ENCODE results near the gene VSTM5.

GRCh38 chr11:93804879-93805278, 45.5 kb downstream of the VSTM5 start:
- TF ChIP-seq, protein P1, sequence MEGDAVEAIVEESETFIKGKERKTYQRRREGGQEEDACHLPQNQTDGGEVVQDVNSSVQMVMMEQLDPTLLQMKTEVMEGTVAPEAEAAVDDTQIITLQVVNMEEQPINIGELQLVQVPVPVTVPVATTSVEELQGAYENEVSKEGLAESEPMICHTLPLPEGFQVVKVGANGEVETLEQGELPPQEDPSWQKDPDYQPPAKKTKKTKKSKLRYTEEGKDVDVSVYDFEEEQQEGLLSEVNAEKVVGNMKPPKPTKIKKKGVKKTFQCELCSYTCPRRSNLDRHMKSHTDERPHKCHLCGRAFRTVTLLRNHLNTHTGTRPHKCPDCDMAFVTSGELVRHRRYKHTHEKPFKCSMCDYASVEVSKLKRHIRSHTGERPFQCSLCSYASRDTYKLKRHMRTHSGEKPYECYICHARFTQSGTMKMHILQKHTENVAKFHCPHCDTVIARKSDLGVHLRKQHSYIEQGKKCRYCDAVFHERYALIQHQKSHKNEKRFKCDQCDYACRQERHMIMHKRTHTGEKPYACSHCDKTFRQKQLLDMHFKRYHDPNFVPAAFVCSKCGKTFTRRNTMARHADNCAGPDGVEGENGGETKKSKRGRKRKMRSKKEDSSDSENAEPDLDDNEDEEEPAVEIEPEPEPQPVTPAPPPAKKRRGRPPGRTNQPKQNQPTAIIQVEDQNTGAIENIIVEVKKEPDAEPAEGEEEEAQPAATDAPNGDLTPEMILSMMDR (IDR thresholded peaks at IDR 0.05; ENCODE audit: control extremely low read depth in 1 of 3, insufficient read depth in 1 of 3, low read depth in 1 of 3, low read length in 3 of 3): no peak
- TF ChIP-seq SIN3A (conservative IDR thresholded peaks at IDR 0.05 in 1 of 2, IDR thresholded peaks at IDR 0.05 in 1 of 2; ENCODE audit: low read depth in 1 of 2, low read length in 2 of 2) (no peak), MAX (IDR thresholded peaks at IDR 0.05) (no peak), POLR2AphosphoS5 (IDR thresholded peaks at IDR 0.05; ENCODE audit: low read depth, low read length) (no peak)
